ENCODE results near the gene MCU. TPM values are rescaled to one million over a fixed set of nuclear protein-coding genes. Genes with fewer than 3 reads are reported as not detected.

MCU gene
- total RNA-seq, 1 donor from 2014 or later = 27.2 TPM

- TF ChIP-seq CTCF (conservative IDR thresholded peaks at IDR 0.05; ENCODE audit: low read depth, low read length) = no peak
- no peak for DNase-seq (ENCODE audit: low read depth)
- H3K4me3 ChIP-seq (ENCODE audit: low read depth, low read length) = no peak overlapping the region
These were observed 90.8 kb downstream of the MCU start for GRCh38 chr10:72782649-72783330.

DNA sequence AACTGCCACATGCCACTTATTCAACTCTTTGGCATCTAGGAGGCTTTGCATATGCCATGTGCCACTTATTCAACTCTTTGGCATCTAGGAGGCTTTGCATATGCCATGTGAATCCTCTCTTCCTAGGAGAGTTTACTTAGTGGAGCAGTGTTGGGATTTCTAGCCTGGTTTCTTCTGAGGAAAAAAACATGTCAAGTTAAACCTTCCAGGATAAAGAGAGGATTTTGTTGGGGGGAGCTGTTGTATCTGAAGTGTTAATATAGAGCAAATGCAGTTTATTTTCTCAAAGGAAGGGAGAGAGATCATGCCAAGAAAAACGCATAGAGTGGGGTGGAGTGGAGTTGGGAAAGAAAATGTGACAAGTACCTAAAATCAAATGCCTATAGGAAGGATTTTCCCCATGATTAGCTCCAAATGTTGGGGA, 91.5 kb downstream of the MCU start:
- no peak for DNase-seq (ENCODE audit: low read depth)
- TF ChIP-seq CTCF (conservative IDR thresholded peaks at IDR 0.05; ENCODE audit: low read depth, low read length) = no peak
- no peak overlapping the region for H3K4me3 ChIP-seq (ENCODE audit: low read depth, low read length)

GRCh38 chr10:72784551-72785351, 92.8 kb downstream of the MCU start:
- DNase-seq (ENCODE audit: low read depth) = no peak
- no peak for TF ChIP-seq CTCF (conservative IDR thresholded peaks at IDR 0.05; ENCODE audit: low read depth, low read length)
- no peak overlapping the region for H3K4me3 ChIP-seq (ENCODE audit: low read depth, low read length)

- H3K4me3 ChIP-seq (ENCODE audit: low read depth, low read length) = no peak overlapping the region
- DNase-seq (ENCODE audit: low read depth) = no peak
- TF ChIP-seq CTCF (conservative IDR thresholded peaks at IDR 0.05; ENCODE audit: low read depth, low read length) = no peak
These were observed 93.5 kb downstream of the MCU start for GRCh38 chr10:72785409-72785808.

DNA sequence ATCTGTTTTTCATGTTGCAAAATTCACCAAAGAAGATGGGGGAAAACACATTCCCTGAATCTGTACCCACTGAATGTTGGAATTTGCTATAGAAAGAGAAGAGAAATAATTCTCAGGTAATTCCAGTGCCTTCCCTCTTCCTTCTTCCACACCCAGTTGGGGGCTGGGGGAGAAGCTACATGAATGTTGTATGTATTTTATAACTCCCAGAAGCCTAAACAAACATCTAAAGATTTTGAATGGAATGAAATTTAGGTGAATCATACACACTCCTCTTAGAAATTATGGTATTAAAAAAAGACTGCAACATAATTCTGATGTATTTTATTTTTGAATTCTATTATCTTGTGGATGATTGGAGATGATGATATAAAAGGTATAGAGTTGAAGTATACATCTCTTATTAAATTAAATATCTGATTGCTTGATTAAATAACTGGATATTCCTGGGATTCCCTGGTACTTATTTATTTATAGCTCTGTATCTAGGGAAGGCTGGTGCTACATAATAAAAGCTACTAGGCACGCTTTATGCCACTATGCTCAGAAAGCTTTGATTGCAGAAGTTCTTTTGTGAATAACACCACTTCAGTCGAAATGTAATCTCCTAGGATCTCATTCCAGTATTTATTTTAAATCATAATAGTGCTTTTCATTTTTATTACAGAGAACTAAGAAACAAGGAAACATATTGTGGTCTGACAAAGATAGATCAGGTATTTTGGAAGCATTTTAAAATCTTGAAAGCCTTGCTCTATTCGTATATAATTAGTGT, 98.5 kb downstream of the MCU start:
- no peak for TF ChIP-seq CTCF (conservative IDR thresholded peaks at IDR 0.05; ENCODE audit: low read depth, low read length)
- no peak for DNase-seq (ENCODE audit: low read depth)
- no peak overlapping the region for H3K4me3 ChIP-seq (ENCODE audit: low read depth, low read length)

GRCh38 chr10:72792288-72792687, 100.3 kb downstream of the MCU start:
- no peak for DNase-seq (ENCODE audit: low read depth)
- no peak overlapping the region for H3K4me3 ChIP-seq (ENCODE audit: low read depth, low read length)
- TF ChIP-seq CTCF (conservative IDR thresholded peaks at IDR 0.05; ENCODE audit: low read depth, low read length) = no peak
